Natural killer cell (primary cell): ENCODE results near the gene ARFGAP3. TPM values are rescaled to one million over a fixed set of nuclear protein-coding genes. Genes with fewer than 3 reads are reported as not detected.
A peak's percentile ranks its signal among the peaks of the same experiment; 100 is the strongest.

Experiments used
- ATAC-seq, 3 donors: fragments of 150-1000 bp in 2 of 3; fragments of 200-7000 bp in 1 of 3; cut with Tn5 transposase; 1 replicate in 1 of 3; 2 replicates in 2 of 3; pipeline ENCODE4 v1.10.0; 2021; ENCODE audit warnings: mild to moderate bottlenecking in 2 of 3, moderate library complexity in 2 of 3
- DNase-seq, 2 donors: peaks; one replicate each; pipeline versions ENCODE4 v3.0.0 to v3.0.0-alpha.2; 2013 to 2021; ENCODE audit warnings: mixed read lengths in 1 of 2
- H3K27ac ChIP-seq: one replicate; pipeline ENCODE4 v1.5.1; 2013; ENCODE audit warnings: mild to moderate bottlenecking, low read length
- H3K27me3 ChIP-seq: one replicate; pipeline ENCODE4 v1.6.1; 2013; ENCODE audit warnings: low read length; ENCODE audit not compliant: control insufficient read depth, insufficient read depth
- H3K36me3 ChIP-seq: one replicate; pipeline ENCODE4 v1.6.1; 2013; ENCODE audit warnings: low read length; ENCODE audit not compliant: control insufficient read depth, insufficient read depth
- H3K4me1 ChIP-seq: one replicate; pipeline ENCODE4 v1.6.1; 2013; ENCODE audit warnings: low read length; ENCODE audit not compliant: control insufficient read depth, insufficient read depth
- H3K4me3 ChIP-seq: one replicate; pipeline ENCODE4 v1.5.1; 2013; ENCODE audit warnings: low read length
- H3K9me3 ChIP-seq: one replicate; pipeline ENCODE4 v1.6.1; 2013; ENCODE audit warnings: low read length; ENCODE audit not compliant: control insufficient read depth, insufficient read depth
- H3K27ac Mint-ChIP-seq, 2 donors: one replicate each; pipeline ENCODE4 v1.8.0; 2022; ENCODE audit warnings: mild to moderate bottlenecking in 2 of 2, mixed read lengths in 2 of 2, moderate library complexity in 1 of 2
- H3K27me3 Mint-ChIP-seq, 2 donors: one replicate each; pipeline ENCODE4 v1.8.0; 2022; ENCODE audit warnings: low read depth in 2 of 2, mixed read lengths in 2 of 2
- H3K36me3 Mint-ChIP-seq: one replicate; pipeline ENCODE4 v1.8.0; 2022; ENCODE audit warnings: mixed read lengths
- H3K4me1 Mint-ChIP-seq, 2 donors: one replicate each; pipeline ENCODE4 v1.8.0; 2022; ENCODE audit warnings: mixed read lengths in 2 of 2
- H3K4me3 Mint-ChIP-seq: one replicate; pipeline ENCODE4 v1.8.0; 2022; ENCODE audit warnings: mild to moderate bottlenecking, moderate library complexity, mixed read lengths
- H3K9me3 Mint-ChIP-seq, 2 donors: one replicate each; pipeline ENCODE4 v1.8.0; 2022; ENCODE audit warnings: mixed read lengths in 2 of 2
- WGBS: methylation state at CpG from one replicate; pipeline ENCODE4 v1.1.7; 2013; ENCODE audit warnings: missing lambda C conversion rate; ENCODE audit not compliant: insufficient coverage; 5-methylcytosine and 5-hydroxymethylcytosine counted together
- intact Hi-C: fragments of 100-400 bp; cut with micrococcal nuclease; formaldehyde crosslinking; loops from one replicate; pipeline ENCODE4 v1.14.2; 2022
- total RNA-seq, 4 donors: library from RNA; stranded (reverse); fragments of 120-200 nt in 1 of 4; gene quantifications; one replicate each; pipeline versions ENCODE4 v1.2.3 to v1.2.4, GENCODE V29; 2013 to 2022
- TF ChIP-seq, protein P1 (sequence below): fragments of 200-600 bp; IDR thresholded peaks from one replicate; pipeline ENCODE4 v1.8.0; 2022; ENCODE audit warnings: antibody characterized with exemption

The ARFGAP3 gene
- total RNA-seq, 3 donors from 2014 or later (not counting 1 experiment from before 2014, with no cell fraction given), result 46.3 to 58.0 (median 53.8) TPM

DNA sequence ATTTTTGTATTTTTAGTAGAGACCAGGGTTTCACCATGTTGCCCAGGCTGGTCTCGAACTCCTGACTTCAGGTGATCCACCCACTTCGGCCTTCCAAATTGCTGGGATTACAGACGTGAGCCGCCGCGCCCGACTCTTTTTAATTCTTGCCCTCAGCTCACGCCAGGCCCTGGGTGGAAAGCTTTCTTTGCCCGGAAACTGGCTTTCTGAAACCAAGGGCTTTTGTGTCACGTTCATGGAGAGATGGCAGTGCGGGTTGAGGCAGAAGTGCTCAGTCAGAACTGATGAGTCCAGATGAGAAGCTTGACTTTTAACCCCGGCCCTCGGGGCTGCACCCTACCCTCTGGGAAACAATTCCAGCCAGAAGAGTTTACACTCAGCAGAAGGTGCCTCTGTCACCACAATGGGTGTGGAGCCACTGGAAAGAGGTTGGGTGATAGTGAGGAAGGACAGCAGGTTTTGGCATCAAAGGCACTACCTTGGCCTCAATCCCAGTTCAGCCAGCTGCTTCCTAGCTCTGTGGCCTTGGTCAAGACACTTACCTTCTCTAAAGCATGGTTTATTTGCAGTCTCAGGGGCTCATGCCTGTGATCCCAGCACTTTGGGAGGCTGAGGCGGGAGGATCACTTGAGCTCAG is 890 bp upstream of the ARFGAP3 start:
- Histone ChIP-seq H3K27ac (no peak overlapping the region), H3K4me1 (peaks cover 23% of the 10 kb centered on the region), H3K4me3 (peak overlapping the region; percentile 54), H3K27me3 (no peaks in the 10 kb centered on the region), H3K36me3 (no peaks in the 10 kb centered on the region), H3K9me3 (no peaks in the 10 kb centered on the region)
- no peaks in the 10 kb centered on the region for H3K27me3 Mint-ChIP-seq
- no peak for ATAC-seq
- peak overlapping the region; percentile 93 to 94 for H3K27ac Mint-ChIP-seq
- intact Hi-C loops, result loop anchor here (1.0 to 2.0 kb wide), 2 partner anchors 29 to 59 kb away; no protein-coding TSS in a partner anchor
- peak in 1 of 2 donors; percentile 17 for DNase-seq
- no peaks in the 10 kb centered on the region for H3K36me3 Mint-ChIP-seq
- H3K4me3 Mint-ChIP-seq, result peak overlapping the region; percentile 85
- peaks cover 10 to 17% of the 10 kb centered on the region in 2 donors for H3K4me1 Mint-ChIP-seq
- WGBS, result 97% methylated on average over 14 of the region's 14 CpGs
- no peaks in the 10 kb centered on the region for H3K9me3 Mint-ChIP-seq
- TF ChIP-seq, protein P1, sequence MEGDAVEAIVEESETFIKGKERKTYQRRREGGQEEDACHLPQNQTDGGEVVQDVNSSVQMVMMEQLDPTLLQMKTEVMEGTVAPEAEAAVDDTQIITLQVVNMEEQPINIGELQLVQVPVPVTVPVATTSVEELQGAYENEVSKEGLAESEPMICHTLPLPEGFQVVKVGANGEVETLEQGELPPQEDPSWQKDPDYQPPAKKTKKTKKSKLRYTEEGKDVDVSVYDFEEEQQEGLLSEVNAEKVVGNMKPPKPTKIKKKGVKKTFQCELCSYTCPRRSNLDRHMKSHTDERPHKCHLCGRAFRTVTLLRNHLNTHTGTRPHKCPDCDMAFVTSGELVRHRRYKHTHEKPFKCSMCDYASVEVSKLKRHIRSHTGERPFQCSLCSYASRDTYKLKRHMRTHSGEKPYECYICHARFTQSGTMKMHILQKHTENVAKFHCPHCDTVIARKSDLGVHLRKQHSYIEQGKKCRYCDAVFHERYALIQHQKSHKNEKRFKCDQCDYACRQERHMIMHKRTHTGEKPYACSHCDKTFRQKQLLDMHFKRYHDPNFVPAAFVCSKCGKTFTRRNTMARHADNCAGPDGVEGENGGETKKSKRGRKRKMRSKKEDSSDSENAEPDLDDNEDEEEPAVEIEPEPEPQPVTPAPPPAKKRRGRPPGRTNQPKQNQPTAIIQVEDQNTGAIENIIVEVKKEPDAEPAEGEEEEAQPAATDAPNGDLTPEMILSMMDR, result no peak

DNA sequence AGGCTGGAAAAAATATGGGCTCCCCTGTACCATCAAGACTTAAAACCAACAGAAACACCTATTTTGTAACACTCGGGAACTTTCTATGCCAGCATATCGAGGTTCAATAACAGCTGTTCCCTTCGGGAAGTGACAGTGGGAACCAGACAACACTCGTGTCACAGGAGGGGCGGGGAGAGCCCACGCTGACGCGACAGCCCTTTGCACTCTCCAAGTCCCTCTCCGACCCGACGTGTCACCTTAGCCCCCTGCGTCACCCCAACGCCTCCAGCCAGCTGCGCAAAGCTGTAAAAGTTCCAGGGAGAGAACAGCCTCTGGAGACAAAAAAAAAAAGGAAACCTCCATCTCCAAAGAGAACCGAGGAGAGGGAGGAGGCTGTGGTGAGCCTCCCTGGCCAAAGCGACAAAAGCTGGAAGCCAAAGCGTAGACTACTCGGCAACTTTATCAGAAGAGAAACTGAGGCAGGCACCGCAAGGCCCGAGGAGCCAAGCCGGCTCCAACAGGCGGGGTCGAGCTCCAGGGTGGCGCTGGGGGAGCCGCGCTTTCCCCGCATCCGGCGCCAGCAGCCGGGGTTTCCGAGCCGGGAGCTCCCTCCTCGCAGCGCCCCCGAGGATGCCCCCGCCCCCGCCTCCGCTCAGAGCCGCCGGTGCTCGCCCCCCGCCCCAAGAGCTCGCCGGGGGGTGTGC is 751 bp downstream of the ARFGAP3 start:
- Histone ChIP-seq H3K4me1 (peaks cover 23% of the 10 kb centered on the region), H3K27me3 (no peaks in the 10 kb centered on the region), H3K36me3 (no peaks in the 10 kb centered on the region), H3K9me3 (no peaks in the 10 kb centered on the region), H3K4me3 (peak overlapping the region; percentile 65), H3K27ac (peak overlapping the region; percentile 87)
- TF ChIP-seq, protein P1, result no peak
- WGBS, result under 1% methylated on average over 41 of the region's 44 CpGs
- ATAC-seq (peak; percentile 35 to 40 (median 39)), DNase-seq (peak; percentile 57 to 81)
- Mint-ChIP-seq H3K36me3 (no peaks in the 10 kb centered on the region), H3K27me3 (no peaks in the 10 kb centered on the region), H3K4me3 (peak overlapping the region; percentile 93), H3K4me1 (peaks cover 12 to 18% of the 10 kb centered on the region in 2 donors), H3K27ac (peak overlapping the region; percentile 93 to 94), H3K9me3 (no peaks in the 10 kb centered on the region)
- intact Hi-C loops, result loop anchor here (2.0 kb wide), 1 partner anchor 28 kb away; no protein-coding TSS in a partner anchor

DNA sequence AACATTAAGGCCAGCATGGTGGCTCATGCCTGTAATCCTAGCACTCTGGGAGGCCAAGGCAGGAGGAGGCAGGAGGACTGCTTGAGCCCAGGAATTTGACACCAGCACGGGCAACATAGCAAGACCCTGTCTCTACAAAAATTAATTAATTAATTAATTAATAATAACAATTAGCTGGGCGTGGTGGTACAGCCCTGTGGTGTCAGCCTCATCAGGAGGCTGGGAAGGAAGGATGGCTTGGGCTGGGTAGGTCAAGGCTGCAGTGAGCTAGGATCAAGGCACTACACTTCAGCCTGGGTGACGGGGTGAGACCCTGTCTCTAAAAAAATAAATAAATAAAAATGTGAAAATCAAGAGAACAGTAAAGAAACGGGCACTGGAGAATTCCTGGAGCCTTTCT is 1.4 kb downstream of the ARFGAP3 start:
- H3K4me3 ChIP-seq, result no peak overlapping the region
- intact Hi-C loops, result loop anchor here (2.0 kb wide), 1 partner anchor 27 kb away; no protein-coding TSS in a partner anchor
- TF ChIP-seq, protein P1, result no peak
- peaks cover 23% of the 10 kb centered on the region for H3K4me1 ChIP-seq
- H3K4me3 Mint-ChIP-seq, result peak overlapping the region; percentile 93
- H3K27me3 ChIP-seq, result no peaks in the 10 kb centered on the region
- WGBS, result 72% methylated on average over 3 of the region's 4 CpGs
- no peaks in the 10 kb centered on the region for H3K36me3 Mint-ChIP-seq
- ATAC-seq (no peak), DNase-seq (no peak)
- H3K9me3 Mint-ChIP-seq, result no peaks in the 10 kb centered on the region
- H3K9me3 ChIP-seq, result no peaks in the 10 kb centered on the region
- H3K4me1 Mint-ChIP-seq, result peaks cover 18 to 24% of the 10 kb centered on the region in 2 donors
- no peaks in the 10 kb centered on the region for H3K36me3 ChIP-seq
- H3K27ac ChIP-seq, result peak overlapping the region; percentile 87
- H3K27me3 Mint-ChIP-seq, result no peaks in the 10 kb centered on the region
- H3K27ac Mint-ChIP-seq, result peak overlapping the region; percentile 93 to 94
